Suprapubic skin (tissue), 4 donors: ENCODE data around the gene E2F8. TPM values are rescaled to one million over a fixed set of nuclear protein-coding genes. Genes with fewer than 3 reads are reported as not detected.
"Not testable (repeated sequence)": the region's sequence is repeated elsewhere in the genome, so short reads cannot be mapped to it uniquely, and the experiment has no call there.

ENCODE experiments used
- DNase-seq, 2 donors: peaks; one replicate each; pipeline ENCODE4 v3.0.0-alpha.2; 2019; ENCODE audit warnings: low spot score in 2 of 2
- H3K27ac ChIP-seq: fragments of 200-600 bp; sonication (generic); one replicate; pipeline ENCODE4 v1.5.1; 2019
- H3K27me3 ChIP-seq: fragments of 200-600 bp; sonication (generic); one replicate; pipeline ENCODE4 v1.5.1; 2019
- H3K36me3 ChIP-seq: fragments of 200-600 bp; sonication (generic); one replicate; pipeline ENCODE4 v1.5.1; 2019
- H3K4me1 ChIP-seq: fragments of 200-600 bp; sonication (generic); one replicate; pipeline ENCODE4 v1.5.1; 2019
- H3K4me3 ChIP-seq: fragments of 200-600 bp; sonication (generic); one replicate; pipeline ENCODE4 v1.5.1; 2019; ENCODE audit warnings: mild to moderate bottlenecking
- H3K9me3 ChIP-seq: fragments of 200-600 bp; sonication (generic); one replicate; pipeline ENCODE4 v1.5.1; 2019
- EP300 ChIP-seq: sonication (generic); formaldehyde crosslinking; IDR thresholded peaks from one replicate; pipeline ENCODE4 v1.6.1; 2017; ENCODE audit warnings: antibody characterized with exemption
- POLR2A ChIP-seq, 2 donors: fragments of 450-650 bp; IDR thresholded peaks; one replicate each; pipeline ENCODE4 v1.6.1; 2017; ENCODE audit warnings: antibody characterized with exemption in 2 of 2, mild to moderate bottlenecking in 2 of 2, moderate library complexity in 2 of 2
- POLR2AphosphoS5 ChIP-seq, 3 donors: sonication (generic); formaldehyde crosslinking; IDR thresholded peaks; one replicate each; pipeline ENCODE4 v1.6.1; 2017; ENCODE audit warnings: antibody characterized with exemption in 3 of 3
- WGBS: methylation state at CpG from one replicate; pipeline ENCODE4 v1.1.5; 2018; 5-methylcytosine and 5-hydroxymethylcytosine counted together
- total RNA-seq, 4 donors: library from RNA; depleted of rRNA; stranded (reverse); fragments of >200 nt; gene quantifications; one replicate each; pipeline ENCODE4 v1.1.0, GENCODE V29; 2016
- TF ChIP-seq, protein P1 (sequence below), 2 donors: fragments of 200-600 bp in 1 of 2; fragments of 450-650 bp in 1 of 2; sonication (generic) in 1 of 2; IDR thresholded peaks; one replicate each; pipeline ENCODE4 v1.5.1; 2016 to 2019; ENCODE audit warnings: antibody characterized with exemption in 2 of 2, mild to moderate bottlenecking in 1 of 2, moderate library complexity in 1 of 2

E2F8 gene
- total RNA-seq, 4 donors from 2014 or later, result 1.1 to 2.7 (median 1.5) TPM

GRCh38 chr11:19268909-19269308 is 28.2 kb upstream of the E2F8 start:
- Histone ChIP-seq H3K4me1 (no peaks in the 10 kb centered on the region), H3K27me3 (peaks cover 7% of the 10 kb centered on the region), H3K9me3 (no peaks in the 10 kb centered on the region), H3K4me3 (no peak overlapping the region), H3K36me3 (no peaks in the 10 kb centered on the region), H3K27ac (no peak overlapping the region)
- no peak for DNase-seq
- 91% methylated on average over 1 of the region's 1 CpG for WGBS
- TF ChIP-seq POLR2A (IDR thresholded peaks at IDR 0.05) (no peak), EP300 (no peak), POLR2AphosphoS5 (IDR thresholded peaks at IDR 0.05) (no peak)
- TF ChIP-seq, protein P1, sequence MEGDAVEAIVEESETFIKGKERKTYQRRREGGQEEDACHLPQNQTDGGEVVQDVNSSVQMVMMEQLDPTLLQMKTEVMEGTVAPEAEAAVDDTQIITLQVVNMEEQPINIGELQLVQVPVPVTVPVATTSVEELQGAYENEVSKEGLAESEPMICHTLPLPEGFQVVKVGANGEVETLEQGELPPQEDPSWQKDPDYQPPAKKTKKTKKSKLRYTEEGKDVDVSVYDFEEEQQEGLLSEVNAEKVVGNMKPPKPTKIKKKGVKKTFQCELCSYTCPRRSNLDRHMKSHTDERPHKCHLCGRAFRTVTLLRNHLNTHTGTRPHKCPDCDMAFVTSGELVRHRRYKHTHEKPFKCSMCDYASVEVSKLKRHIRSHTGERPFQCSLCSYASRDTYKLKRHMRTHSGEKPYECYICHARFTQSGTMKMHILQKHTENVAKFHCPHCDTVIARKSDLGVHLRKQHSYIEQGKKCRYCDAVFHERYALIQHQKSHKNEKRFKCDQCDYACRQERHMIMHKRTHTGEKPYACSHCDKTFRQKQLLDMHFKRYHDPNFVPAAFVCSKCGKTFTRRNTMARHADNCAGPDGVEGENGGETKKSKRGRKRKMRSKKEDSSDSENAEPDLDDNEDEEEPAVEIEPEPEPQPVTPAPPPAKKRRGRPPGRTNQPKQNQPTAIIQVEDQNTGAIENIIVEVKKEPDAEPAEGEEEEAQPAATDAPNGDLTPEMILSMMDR (IDR thresholded peaks at IDR 0.05), result no peak

GRCh38 chr11:19267567-19267966 is 26.8 kb upstream of the E2F8 start:
- 89% methylated on average over 5 of the region's 5 CpGs for WGBS
- no peak overlapping the region for H3K27ac ChIP-seq
- DNase-seq, result no peak
- no peak for TF ChIP-seq POLR2AphosphoS5 (IDR thresholded peaks at IDR 0.05)
- TF ChIP-seq, protein P1 (IDR thresholded peaks at IDR 0.05), result no peak
- peaks cover 7% of the 10 kb centered on the region for H3K27me3 ChIP-seq
- no peaks in the 10 kb centered on the region for H3K36me3 ChIP-seq
- no peaks in the 10 kb centered on the region for H3K9me3 ChIP-seq
- H3K4me1 ChIP-seq, result no peaks in the 10 kb centered on the region
- H3K4me3 ChIP-seq, result no peak overlapping the region

DNA sequence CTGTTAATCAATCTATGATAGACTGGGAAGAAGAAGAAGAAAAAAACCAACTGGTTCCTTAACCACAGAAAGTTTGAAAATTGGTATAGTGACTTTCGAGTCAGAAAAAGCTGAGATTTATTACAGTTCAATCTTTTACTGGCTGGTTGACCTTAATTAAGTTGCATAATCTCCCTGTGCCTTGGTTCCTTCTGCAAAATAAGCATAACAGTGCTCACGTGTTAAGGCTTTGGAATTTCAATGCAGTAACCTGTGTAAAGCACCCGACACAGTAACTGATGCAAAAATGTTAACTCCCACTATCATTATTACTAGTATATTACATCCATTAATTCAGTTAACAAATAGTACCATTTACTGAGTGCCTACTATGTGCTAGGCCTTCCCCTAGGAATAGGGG is 22.6 kb upstream of the E2F8 start:
- Histone ChIP-seq H3K27ac (no peak overlapping the region), H3K36me3 (no peaks in the 10 kb centered on the region), H3K4me1 (peaks cover 4% of the 10 kb centered on the region), H3K4me3 (no peak overlapping the region), H3K27me3 (no peaks in the 10 kb centered on the region), H3K9me3 (no peaks in the 10 kb centered on the region)
- DNase-seq, result no peak
- TF ChIP-seq POLR2AphosphoS5 (IDR thresholded peaks at IDR 0.05) (no peak), EP300 (no peak), POLR2A (IDR thresholded peaks at IDR 0.05) (no peak)
- TF ChIP-seq, protein P1 (IDR thresholded peaks at IDR 0.05), result no peak
- WGBS, result 84% methylated on average over 3 of the region's 3 CpGs

GRCh38 chr11:19259487-19260345 is 19.0 kb upstream of the E2F8 start:
- Histone ChIP-seq H3K27me3 (no peaks in the 10 kb centered on the region), H3K27ac (no peak overlapping the region), H3K9me3 (no peaks in the 10 kb centered on the region), H3K4me3 (no peak overlapping the region), H3K4me1 (peaks cover 4% of the 10 kb centered on the region), H3K36me3 (no peaks in the 10 kb centered on the region)
- DNase-seq, result peak in 1 of 2 donors; percentile 72
- TF ChIP-seq, protein P1 (IDR thresholded peaks at IDR 0.05), result peak; percentile 79 to 93
- no peak for TF ChIP-seq POLR2A (IDR thresholded peaks at IDR 0.05)
- WGBS, result 51% methylated on average over 6 of the region's 6 CpGs

- Histone ChIP-seq H3K4me3 (no peak overlapping the region), H3K27ac (no peak overlapping the region)
- no peak for DNase-seq
These were observed 18.0 kb upstream of the E2F8 start for GRCh38 chr11:19258641-19259230.

GRCh38 chr11:19254441-19254840 is 13.7 kb upstream of the E2F8 start:
- WGBS, result 62% methylated on average over 3 of the region's 3 CpGs

More at GRCh38 chr11:19258641-19259230, 18.0 kb upstream of the E2F8 start:
- WGBS, result 88% methylated on average over 4 of the region's 4 CpGs
- no peaks in the 10 kb centered on the region for H3K36me3 ChIP-seq
- no peaks in the 10 kb centered on the region for H3K27me3 ChIP-seq
- TF ChIP-seq EP300 (no peak), POLR2AphosphoS5 (IDR thresholded peaks at IDR 0.05) (no peak), POLR2A (IDR thresholded peaks at IDR 0.05) (no peak)
- TF ChIP-seq, protein P1 (IDR thresholded peaks at IDR 0.05), result no peak
- H3K9me3 ChIP-seq, result no peaks in the 10 kb centered on the region
- peaks cover 4% of the 10 kb centered on the region for H3K4me1 ChIP-seq

More at GRCh38 chr11:19254441-19254840, 13.7 kb upstream of the E2F8 start:
- H3K36me3 ChIP-seq, H3K27me3 ChIP-seq, H3K4me1 ChIP-seq, DNase-seq, H3K9me3 ChIP-seq, H3K4me3 ChIP-seq, H3K27ac ChIP-seq: not testable (repeated sequence)
